GM10248 (cell line): Measurements from ENCODE around the gene UBXN2A.

ENCODE experiments used
- CTCF ChIA-PET: fragments of 300-600 bp; sonication (Branson Sonifier 250); formaldehyde crosslinking; extraction: SDS; loops from one replicate; lab custom pipeline; 2021; ENCODE audit warnings: antibody characterized with exemption; lab: Yijun Ruan, JAX
- POLR2A ChIA-PET: fragments of 350-650 bp; sonication (Branson Sonifier 250); formaldehyde crosslinking; extraction: SDS; loops from one replicate; lab custom pipeline; 2020; ENCODE audit warnings: antibody characterized with exemption; lab: Yijun Ruan, JAX
- DNase-seq: peaks from one replicate; pipeline ENCODE4 v3.0.0; 2012; ENCODE audit errors: extremely low spot score
- CTCF ChIP-seq: IDR thresholded peaks from 2 replicates; pipeline ENCODE4 v1.5.1; 2012; ENCODE audit warnings: mild to moderate bottlenecking, low read depth; ENCODE audit errors: extremely low read depth, missing control alignments, control extremely low read depth

The UBXN2A gene

GRCh38 chr2:23918837-23919489 is 21.3 kb upstream of the UBXN2A start:
- no peak for TF ChIP-seq CTCF
- ChIA-PET CTCF (interaction anchor here (1.5 to 2.3 kb wide), 3 partner anchors 8 to 166 kb away, joined by 4 to 8 read pairs (median 6); partner anchors contain the start of genes ATAD2B and TP53I3), POLR2A (interaction anchor here (0.6 kb wide), 1 partner anchor 8 kb away, joined by 3 read pairs; the partner anchor contains the start of gene ATAD2B)
- DNase-seq, result no peak

GRCh38 chr2:23924589-23925359 is 15.5 kb upstream of the UBXN2A start:
- TF ChIP-seq CTCF, result no peak
- ChIA-PET CTCF (interaction anchor here (1.0 to 3.7 kb wide), 8 partner anchors 10 to 159 kb away, joined by 3 to 38 read pairs (median 4); partner anchors contain the start of genes SF3B6 and TP53I3), POLR2A (no interaction called here)
- DNase-seq, result no peak

- POLR2A ChIA-PET, result interaction anchor here (0.5 to 3.3 kb wide), 6 partner anchors 14 to 413 kb away, joined by 3 to 37 read pairs (median 6); partner anchors contain the start of genes SF3B6, UBXN2A and WDCP
- CTCF ChIA-PET, result interaction anchor here (0.7 to 3.7 kb wide), 25 partner anchors 9 to 238 kb away, joined by 3 to 38 read pairs (median 6); partner anchors contain the start of genes SF3B6, TP53I3 and UBXN2A
- DNase-seq, result peak; percentile 75
- TF ChIP-seq CTCF, result no peak
These were observed 14.5 kb upstream of the UBXN2A start for GRCh38 chr2:23925702-23926289.

GRCh38 chr2:23926290-23926749 is 13.9 kb upstream of the UBXN2A start:
- CTCF ChIA-PET, result interaction anchor here (0.7 to 3.7 kb wide), 35 partner anchors 8 to 237 kb away, joined by 3 to 38 read pairs (median 6); partner anchors contain the start of genes SF3B6, TP53I3, UBXN2A and WDCP
- TF ChIP-seq CTCF, result no peak
- peak; percentile 36 for DNase-seq

GRCh38 chr2:23926750-23927571 is 13.3 kb upstream of the UBXN2A start, which contains the start of gene ATAD2B:
TSS of gene ATAD2B (minus strand) at chr2:23927123. CDS start at chr2:23926770, 353 bp downstream.
- DNase-seq, result peak; percentile 93
- ChIA-PET POLR2A (interaction anchor here (0.5 to 3.3 kb wide), 15 partner anchors 8 to 512 kb away, joined by 3 to 37 read pairs (median 5); partner anchors contain the start of genes SF3B6, UBXN2A and WDCP), CTCF (interaction anchor here (0.6 to 3.7 kb wide), 45 partner anchors 9 to 287 kb away, joined by 3 to 38 read pairs (median 4); partner anchors contain the start of genes SF3B6, TP53I3, UBXN2A and WDCP)
- TF ChIP-seq CTCF, result peak; percentile 93

More at GRCh38 chr2:23926290-23926749, 13.9 kb upstream of the UBXN2A start:
- POLR2A ChIA-PET, result interaction anchor here (0.5 to 3.3 kb wide), 7 partner anchors 9 to 413 kb away, joined by 3 to 37 read pairs (median 5); partner anchors contain the start of genes SF3B6, UBXN2A and WDCP
